Activated naive CD4-positive, alpha-beta T cell treated with Interleukin-2 at 50 U/mL for 16 hours (primary cell): ENCODE measurements around the gene THRB.

Experiments used
- DNase-seq: peaks from one replicate; pipeline ENCODE4 v3.0.0-alpha.2; 2020

The THRB gene

GRCh38 chr3:24069045-24069444 is 425.6 kb downstream of the THRB start:
- DNase-seq: no peak

GRCh38 chr3:24067483-24067882 is 427.2 kb downstream of the THRB start:
- no peak for DNase-seq
